HEK293 (cell line): Measurements from ENCODE around the gene KIF4B.

Experiments
- CTCF ChIA-PET: fragments of 350-600 bp; formaldehyde crosslinking; extraction: SDS; loops from one replicate; lab custom pipeline; 2021; ENCODE audit warnings: antibody characterized with exemption; lab: Yijun Ruan, JAX
- POLR2A ChIA-PET: fragments of 300-600 bp; formaldehyde crosslinking; extraction: SDS; loops from one replicate; lab custom pipeline; 2020; ENCODE audit warnings: antibody characterized with exemption, inconsistent platforms; lab: Yijun Ruan, JAX
- H3K27ac ChIP-seq: fragments of 200-500 bp; sonication (Bioruptor generic); 2 replicates; pipeline ENCODE4 v1.5.1; 2014; ENCODE audit warnings: low read depth, low read length, control low read depth, inconsistent platforms; ENCODE audit errors: extremely low read depth
- H3K36me3 ChIP-seq, 2 experiments: fragments of 200-500 bp in 1 of 2; sonication (Bioruptor generic) in 1 of 2; 1 replicate in 1 of 2; 2 replicates in 1 of 2; pipeline ENCODE4 v1.5.1; 2014 to 2017; ENCODE audit warnings: inconsistent platforms in 2 of 2, low read length in 2 of 2; ENCODE audit not compliant: control insufficient read depth in 2 of 2, insufficient read depth in 1 of 2
- H3K4me1 ChIP-seq: fragments of 200-500 bp; sonication (Bioruptor generic); 2 replicates; pipeline ENCODE4 v1.5.1; 2014; ENCODE audit warnings: mild to moderate bottlenecking, low read length, inconsistent platforms; ENCODE audit not compliant: control insufficient read depth, insufficient read depth
- H3K4me3 ChIP-seq: 2 replicates; pipeline ENCODE4 v1.5.1; 2011; ENCODE audit warnings: low read depth, mild to moderate bottlenecking, control low read depth, low read length, moderate library complexity
- H3K9me3 ChIP-seq: fragments of 200-500 bp; sonication (Bioruptor generic); 2 replicates; pipeline ENCODE4 v1.5.1; 2014; ENCODE audit warnings: low read depth, low read length, inconsistent platforms; ENCODE audit not compliant: control insufficient read depth, insufficient read depth
- FEZF1 ChIP-seq: fragments of 450-650 bp; formaldehyde crosslinking; IDR thresholded peaks from 2 replicates; pipeline ENCODE4 v1.5.1; 2016; ENCODE audit warnings: missing biosample characterization, missing genetic modification characterization
- GLIS1 ChIP-seq: fragments of 450-650 bp; formaldehyde crosslinking; IDR thresholded peaks from 2 replicates; pipeline ENCODE4 v1.5.1; 2016; ENCODE audit warnings: missing biosample characterization, missing genetic modification characterization
- WT1 ChIP-seq: fragments of 450-650 bp; formaldehyde crosslinking; IDR thresholded peaks from 2 replicates; pipeline ENCODE4 v1.5.1; 2016; ENCODE audit warnings: missing biosample characterization, missing genetic modification characterization
- ZBTB17 ChIP-seq: fragments of 450-650 bp; formaldehyde crosslinking; IDR thresholded peaks from 2 replicates; pipeline ENCODE4 v1.5.1; 2016; ENCODE audit warnings: missing biosample characterization, missing genetic modification characterization
- ZNF19 ChIP-seq: fragments of 450-650 bp; formaldehyde crosslinking; IDR thresholded peaks from 2 replicates; pipeline ENCODE4; 2016; ENCODE audit warnings: missing biosample characterization, missing genetic modification characterization, low read depth
- ZNF366 ChIP-seq: fragments of 450-650 bp; formaldehyde crosslinking; conservative IDR thresholded peaks from 2 replicates; pipeline ENCODE4 v1.5.1; 2016; ENCODE audit warnings: missing biosample characterization, missing genetic modification characterization
- ZNF501 ChIP-seq: fragments of 450-650 bp; formaldehyde crosslinking; IDR thresholded peaks from 2 replicates; pipeline ENCODE4 v1.5.1; 2016; ENCODE audit warnings: missing biosample characterization, missing genetic modification characterization
- ZNF549 ChIP-seq: fragments of 450-650 bp; IDR thresholded peaks from 2 replicates; pipeline ENCODE4 v1.5.1; 2018; ENCODE audit warnings: missing biosample characterization, missing genetic modification characterization, mild to moderate bottlenecking, inconsistent platforms, moderate library complexity
- ZNF660 ChIP-seq: fragments of 450-650 bp; IDR thresholded peaks from 2 replicates; pipeline ENCODE4 v1.5.1; 2018; ENCODE audit warnings: missing biosample characterization, mild to moderate bottlenecking, missing genetic modification characterization
- ZNF768 ChIP-seq: fragments of 450-650 bp; formaldehyde crosslinking; IDR thresholded peaks from 2 replicates; pipeline ENCODE4 v1.5.1; 2018; ENCODE audit warnings: missing biosample characterization, mild to moderate bottlenecking, missing genetic modification characterization
- TF ChIP-seq, protein P1 (sequence below): fragments of 450-650 bp; formaldehyde crosslinking; IDR thresholded peaks from 2 replicates; pipeline ENCODE4 v1.5.1; 2016; ENCODE audit warnings: missing biosample characterization, missing genetic modification characterization
- TF ChIP-seq, protein P2 (sequence below): fragments of 450-650 bp; formaldehyde crosslinking; IDR thresholded peaks from 2 replicates; pipeline ENCODE4 v1.5.1; 2016; ENCODE audit warnings: missing biosample characterization, missing genetic modification characterization
- TF ChIP-seq, protein P3 (sequence below): fragments of 450-650 bp; formaldehyde crosslinking; IDR thresholded peaks from 2 replicates; pipeline ENCODE4 v1.5.1; 2016; ENCODE audit warnings: missing biosample characterization, missing genetic modification characterization, low read depth
- TF ChIP-seq, protein P4 (sequence below): fragments of 450-650 bp; formaldehyde crosslinking; IDR thresholded peaks from 2 replicates; pipeline ENCODE4 v1.5.1; 2017; ENCODE audit warnings: missing biosample characterization, missing genetic modification characterization

Gene KIF4B

DNA sequence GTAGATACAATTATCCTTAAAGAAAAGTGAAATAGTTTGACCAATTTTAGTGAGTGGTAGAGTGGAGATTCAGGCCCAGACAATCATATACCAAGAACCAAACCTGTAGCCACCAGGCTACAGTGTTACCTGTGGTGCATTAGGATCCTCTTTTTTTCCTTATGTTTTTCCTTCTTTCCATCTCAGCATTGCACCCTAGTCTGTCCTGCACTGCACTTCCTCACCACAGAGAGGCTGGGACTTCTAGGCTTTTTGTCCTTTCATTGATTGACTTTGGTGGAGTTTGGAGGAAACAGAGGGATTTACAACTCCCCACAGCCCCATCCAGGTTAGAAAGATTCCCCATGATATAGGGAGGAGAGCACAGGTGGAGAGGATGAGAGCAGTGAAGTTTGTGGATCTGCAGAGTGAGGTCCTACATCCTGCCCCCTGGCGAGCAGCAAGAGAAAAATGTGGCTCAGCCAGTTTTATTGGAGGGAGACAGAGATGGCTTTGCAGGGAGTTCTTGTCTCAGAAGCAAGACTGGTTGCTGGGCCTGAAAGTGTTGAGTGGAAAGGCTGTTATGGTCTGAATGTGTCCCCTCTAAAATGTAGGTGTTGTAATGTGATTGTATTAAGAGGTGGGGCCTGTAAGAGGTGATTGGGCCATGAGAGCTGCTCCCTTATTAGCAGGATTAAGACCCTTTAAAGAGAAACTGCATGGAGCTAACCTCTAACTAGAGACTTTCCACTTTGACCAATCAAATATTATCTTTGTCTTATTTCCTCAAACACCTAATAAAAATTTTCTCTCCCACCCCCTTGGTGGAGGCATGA lies 36.2 kb downstream of the KIF4B start:
- H3K36me3 ChIP-seq: no peaks in the 10 kb centered on the region
- TF ChIP-seq ZBTB17 (tag by site-specific recombination) (0 out of 2 replicates have a peak, but pooled peaks have one; percentile 29), ZNF501 (no peak)
- TF ChIP-seq, protein P1, sequence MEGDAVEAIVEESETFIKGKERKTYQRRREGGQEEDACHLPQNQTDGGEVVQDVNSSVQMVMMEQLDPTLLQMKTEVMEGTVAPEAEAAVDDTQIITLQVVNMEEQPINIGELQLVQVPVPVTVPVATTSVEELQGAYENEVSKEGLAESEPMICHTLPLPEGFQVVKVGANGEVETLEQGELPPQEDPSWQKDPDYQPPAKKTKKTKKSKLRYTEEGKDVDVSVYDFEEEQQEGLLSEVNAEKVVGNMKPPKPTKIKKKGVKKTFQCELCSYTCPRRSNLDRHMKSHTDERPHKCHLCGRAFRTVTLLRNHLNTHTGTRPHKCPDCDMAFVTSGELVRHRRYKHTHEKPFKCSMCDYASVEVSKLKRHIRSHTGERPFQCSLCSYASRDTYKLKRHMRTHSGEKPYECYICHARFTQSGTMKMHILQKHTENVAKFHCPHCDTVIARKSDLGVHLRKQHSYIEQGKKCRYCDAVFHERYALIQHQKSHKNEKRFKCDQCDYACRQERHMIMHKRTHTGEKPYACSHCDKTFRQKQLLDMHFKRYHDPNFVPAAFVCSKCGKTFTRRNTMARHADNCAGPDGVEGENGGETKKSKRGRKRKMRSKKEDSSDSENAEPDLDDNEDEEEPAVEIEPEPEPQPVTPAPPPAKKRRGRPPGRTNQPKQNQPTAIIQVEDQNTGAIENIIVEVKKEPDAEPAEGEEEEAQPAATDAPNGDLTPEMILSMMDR (tag by site-specific recombination): peak; percentile 42; the same call in 1 of the 2 replicates
- H3K27ac ChIP-seq: no peak overlapping the region
- no peaks in the 10 kb centered on the region for H3K9me3 ChIP-seq
- ChIA-PET CTCF (interaction anchor here (0.7 to 1.1 kb wide), 2 partner anchors 8 to 211 kb away, joined by 3 read pairs; no protein-coding TSS in a partner anchor), POLR2A (no interaction called here)
- no peak overlapping the region for H3K4me3 ChIP-seq
- peaks cover 14% of the 10 kb centered on the region for H3K4me1 ChIP-seq

DNA sequence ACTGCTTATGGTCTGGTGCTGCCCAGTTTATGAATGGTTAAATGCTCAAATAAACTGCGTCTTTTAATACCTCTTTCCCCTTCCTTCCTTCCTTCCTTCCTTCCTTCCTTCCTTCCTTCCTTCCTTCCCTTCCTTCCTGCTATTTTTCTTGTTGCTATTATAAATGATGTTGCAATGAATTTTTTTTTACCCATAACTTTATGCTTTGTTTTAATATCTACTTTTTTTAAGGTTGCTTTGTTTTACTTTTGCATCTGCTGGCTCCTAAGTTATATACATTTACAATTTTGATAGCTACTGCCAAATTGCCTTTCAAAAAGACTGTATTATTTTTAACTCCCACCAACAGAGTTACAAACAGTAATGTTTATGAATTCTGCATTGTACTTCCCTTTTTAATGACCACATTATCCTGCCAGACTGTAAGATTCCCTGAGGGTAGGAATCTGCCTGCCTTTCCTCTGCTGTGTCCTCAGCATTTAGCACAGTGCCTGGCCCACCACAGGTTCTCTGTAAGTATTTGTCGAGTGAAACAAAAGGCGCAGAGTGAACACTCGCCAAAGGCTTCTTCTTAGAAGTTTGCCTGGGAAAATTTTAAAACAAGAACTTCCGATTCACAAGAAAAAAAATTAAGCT lies 36.9 kb downstream of the KIF4B start:
- H3K4me3 ChIP-seq: no peak overlapping the region
- TF ChIP-seq, protein P2, sequence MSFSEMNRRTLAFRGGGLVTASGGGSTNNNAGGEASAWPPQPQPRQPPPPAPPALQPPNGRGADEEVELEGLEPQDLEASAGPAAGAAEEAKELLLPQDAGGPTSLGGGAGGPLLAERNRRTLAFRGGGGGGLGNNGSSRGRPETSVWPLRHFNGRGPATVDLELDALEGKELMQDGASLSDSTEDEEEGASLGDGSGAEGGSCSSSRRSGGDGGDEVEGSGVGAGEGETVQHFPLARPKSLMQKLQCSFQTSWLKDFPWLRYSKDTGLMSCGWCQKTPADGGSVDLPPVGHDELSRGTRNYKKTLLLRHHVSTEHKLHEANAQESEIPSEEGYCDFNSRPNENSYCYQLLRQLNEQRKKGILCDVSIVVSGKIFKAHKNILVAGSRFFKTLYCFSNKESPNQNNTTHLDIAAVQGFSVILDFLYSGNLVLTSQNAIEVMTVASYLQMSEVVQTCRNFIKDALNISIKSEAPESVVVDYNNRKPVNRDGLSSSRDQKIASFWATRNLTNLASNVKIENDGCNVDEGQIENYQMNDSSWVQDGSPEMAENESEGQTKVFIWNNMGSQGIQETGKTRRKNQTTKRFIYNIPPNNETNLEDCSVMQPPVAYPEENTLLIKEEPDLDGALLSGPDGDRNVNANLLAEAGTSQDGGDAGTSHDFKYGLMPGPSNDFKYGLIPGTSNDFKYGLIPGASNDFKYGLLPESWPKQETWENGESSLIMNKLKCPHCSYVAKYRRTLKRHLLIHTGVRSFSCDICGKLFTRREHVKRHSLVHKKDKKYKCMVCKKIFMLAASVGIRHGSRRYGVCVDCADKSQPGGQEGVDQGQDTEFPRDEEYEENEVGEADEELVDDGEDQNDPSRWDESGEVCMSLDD: no peak
- peak; percentile 54; the same call in 1 of the 2 replicates for TF ChIP-seq WT1
- TF ChIP-seq GLIS1 (tag by site-specific recombination): peak; percentile 58
- TF ChIP-seq ZNF501: no peak
- TF ChIP-seq ZNF19 (tag by site-specific recombination): no peak
- peak; percentile 32; the same call in 1 of the 2 replicates for TF ChIP-seq ZNF549 (tag by site-specific recombination)
- peak; percentile 66 for TF ChIP-seq ZNF366 (tag by site-specific recombination)
- TF ChIP-seq ZNF660 (tag by site-specific recombination): no peak
- TF ChIP-seq, all 188 proteins: peak for 4
- no peak overlapping the region for H3K27ac ChIP-seq
- CTCF ChIA-PET: interaction anchor here (0.7 to 1.1 kb wide), 2 partner anchors 9 to 210 kb away, joined by 3 read pairs; no protein-coding TSS in a partner anchor
- H3K4me1 ChIP-seq: peaks cover 14% of the 10 kb centered on the region
- no peaks in the 10 kb centered on the region for H3K9me3 ChIP-seq
- POLR2A ChIA-PET: no interaction called here
- H3K36me3 ChIP-seq: no peaks in the 10 kb centered on the region

DNA sequence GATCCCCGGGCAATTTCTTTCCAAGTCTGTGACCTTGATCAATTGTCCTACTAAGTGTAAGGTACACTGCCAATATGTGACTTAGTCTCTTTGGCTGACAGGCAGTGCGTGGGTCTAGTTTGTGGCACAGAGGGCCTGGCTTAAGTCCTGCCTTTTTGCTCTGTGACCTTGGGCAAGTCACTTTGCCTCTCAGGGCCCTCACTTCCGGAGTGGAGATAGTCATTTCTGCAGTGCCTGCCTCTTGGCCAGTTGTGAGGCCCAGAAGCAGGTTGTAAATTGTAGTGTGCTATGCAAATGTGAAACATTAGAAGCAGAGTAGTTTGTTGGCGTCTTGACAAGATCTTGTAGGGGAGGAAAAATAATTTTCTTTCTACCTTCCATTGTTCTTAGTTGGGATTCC lies 39.0 kb downstream of the KIF4B start:
- POLR2A ChIA-PET: no interaction called here
- no peak overlapping the region for H3K27ac ChIP-seq
- TF ChIP-seq ZBTB17 (tag by site-specific recombination) (no peak), WT1 (0 out of 2 replicates have a peak, but pooled peaks have one; percentile 9), FEZF1 (peak; percentile 56), ZNF768 (peak; percentile 45; the same call in 1 of the 2 replicates)
- TF ChIP-seq, protein P3, sequence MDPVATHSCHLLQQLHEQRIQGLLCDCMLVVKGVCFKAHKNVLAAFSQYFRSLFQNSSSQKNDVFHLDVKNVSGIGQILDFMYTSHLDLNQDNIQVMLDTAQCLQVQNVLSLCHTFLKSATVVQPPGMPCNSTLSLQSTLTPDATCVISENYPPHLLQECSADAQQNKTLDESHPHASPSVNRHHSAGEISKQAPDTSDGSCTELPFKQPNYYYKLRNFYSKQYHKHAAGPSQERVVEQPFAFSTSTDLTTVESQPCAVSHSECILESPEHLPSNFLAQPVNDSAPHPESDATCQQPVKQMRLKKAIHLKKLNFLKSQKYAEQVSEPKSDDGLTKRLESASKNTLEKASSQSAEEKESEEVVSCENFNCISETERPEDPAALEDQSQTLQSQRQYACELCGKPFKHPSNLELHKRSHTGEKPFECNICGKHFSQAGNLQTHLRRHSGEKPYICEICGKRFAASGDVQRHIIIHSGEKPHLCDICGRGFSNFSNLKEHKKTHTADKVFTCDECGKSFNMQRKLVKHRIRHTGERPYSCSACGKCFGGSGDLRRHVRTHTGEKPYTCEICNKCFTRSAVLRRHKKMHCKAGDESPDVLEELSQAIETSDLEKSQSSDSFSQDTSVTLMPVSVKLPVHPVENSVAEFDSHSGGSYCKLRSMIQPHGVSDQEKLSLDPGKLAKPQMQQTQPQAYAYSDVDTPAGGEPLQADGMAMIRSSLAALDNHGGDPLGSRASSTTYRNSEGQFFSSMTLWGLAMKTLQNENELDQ (tag by site-specific recombination): 0 out of 2 replicates have a peak, but pooled peaks have one; percentile 65
- TF ChIP-seq, protein P4, sequence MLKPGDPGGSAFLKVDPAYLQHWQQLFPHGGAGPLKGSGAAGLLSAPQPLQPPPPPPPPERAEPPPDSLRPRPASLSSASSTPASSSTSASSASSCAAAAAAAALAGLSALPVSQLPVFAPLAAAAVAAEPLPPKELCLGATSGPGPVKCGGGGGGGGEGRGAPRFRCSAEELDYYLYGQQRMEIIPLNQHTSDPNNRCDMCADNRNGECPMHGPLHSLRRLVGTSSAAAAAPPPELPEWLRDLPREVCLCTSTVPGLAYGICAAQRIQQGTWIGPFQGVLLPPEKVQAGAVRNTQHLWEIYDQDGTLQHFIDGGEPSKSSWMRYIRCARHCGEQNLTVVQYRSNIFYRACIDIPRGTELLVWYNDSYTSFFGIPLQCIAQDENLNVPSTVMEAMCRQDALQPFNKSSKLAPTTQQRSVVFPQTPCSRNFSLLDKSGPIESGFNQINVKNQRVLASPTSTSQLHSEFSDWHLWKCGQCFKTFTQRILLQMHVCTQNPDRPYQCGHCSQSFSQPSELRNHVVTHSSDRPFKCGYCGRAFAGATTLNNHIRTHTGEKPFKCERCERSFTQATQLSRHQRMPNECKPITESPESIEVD (tag by site-specific recombination): peak; percentile 34; the same call in 1 of the 2 replicates
- TF ChIP-seq, all 188 proteins: peak for 5

More for the DNA sequence above, 39.0 kb downstream of the KIF4B start:
- CTCF ChIA-PET: no interaction called here
- Histone ChIP-seq H3K4me3 (no peak overlapping the region), H3K9me3 (no peaks in the 10 kb centered on the region), H3K4me1 (peaks cover 14% of the 10 kb centered on the region), H3K36me3 (no peaks in the 10 kb centered on the region)
